ENCODE data around the gene GRIK3.

Gene GRIK3

GRCh38 chr1:36752891-36753361 is 281.4 kb downstream of the GRIK3 start:
- no peak for TF ChIP-seq MAX (IDR thresholded peaks at IDR 0.05)
- TF ChIP-seq TCF12 (IDR thresholded peaks at IDR 0.05; ENCODE audit: low read depth), result no peak
- TF ChIP-seq FOXM1 (IDR thresholded peaks at IDR 0.05; ENCODE audit: borderline replicate concordance, low read depth), result no peak
- no peak for TF ChIP-seq EP300 (IDR thresholded peaks at IDR 0.05; ENCODE audit: borderline replicate concordance)
- TF ChIP-seq CEBPB (IDR thresholded peaks at IDR 0.05), result no peak

GRCh38 chr1:36752431-36752830 is 281.9 kb downstream of the GRIK3 start:
- TF ChIP-seq RAD21 (IDR thresholded peaks at IDR 0.05; ENCODE audit: low read depth), result no peak
- no peak for TF ChIP-seq CEBPB (IDR thresholded peaks at IDR 0.05)
- TF ChIP-seq ZBTB7A (IDR thresholded peaks at IDR 0.05; ENCODE audit: low read depth), result no peak
- TF ChIP-seq NFIC (IDR thresholded peaks at IDR 0.05), result no peak
- TF ChIP-seq TCF12 (IDR thresholded peaks at IDR 0.05; ENCODE audit: low read depth), result no peak
- no peak for TF ChIP-seq MAX (IDR thresholded peaks at IDR 0.05)
- no peak for TF ChIP-seq FOXM1 (IDR thresholded peaks at IDR 0.05; ENCODE audit: borderline replicate concordance, low read depth)
- TF ChIP-seq REST (IDR thresholded peaks at IDR 0.05; ENCODE audit: low read depth), result no peak
- no peak for TF ChIP-seq TAF1 (IDR thresholded peaks at IDR 0.05; ENCODE audit: low read depth)
- TF ChIP-seq YY1 (IDR thresholded peaks at IDR 0.05; ENCODE audit: low read depth), result no peak
- no peak for TF ChIP-seq USF1 (IDR thresholded peaks at IDR 0.05)
- TF ChIP-seq EP300 (IDR thresholded peaks at IDR 0.05; ENCODE audit: borderline replicate concordance), result no peak
- TF ChIP-seq EGR1 (IDR thresholded peaks at IDR 0.05), result no peak
- no peak for TF ChIP-seq TEAD4 (IDR thresholded peaks at IDR 0.05)

- TF ChIP-seq NFIC (IDR thresholded peaks at IDR 0.05), result no peak
- no peak for TF ChIP-seq USF1 (IDR thresholded peaks at IDR 0.05)
- TF ChIP-seq FOXM1 (IDR thresholded peaks at IDR 0.05; ENCODE audit: borderline replicate concordance, low read depth), result no peak
- no peak for TF ChIP-seq EGR1 (IDR thresholded peaks at IDR 0.05)
- TF ChIP-seq EP300 (IDR thresholded peaks at IDR 0.05; ENCODE audit: borderline replicate concordance), result no peak
- no peak for TF ChIP-seq MAX (IDR thresholded peaks at IDR 0.05)
- no peak for TF ChIP-seq CEBPB (IDR thresholded peaks at IDR 0.05)
- no peak for TF ChIP-seq REST (IDR thresholded peaks at IDR 0.05; ENCODE audit: low read depth)
Observed at GRCh38 chr1:36751525-36751924, 282.8 kb downstream of the GRIK3 start.

GRCh38 chr1:36748466-36748865 is 285.8 kb downstream of the GRIK3 start:
- TF ChIP-seq MAX (IDR thresholded peaks at IDR 0.05) (no peak), USF1 (IDR thresholded peaks at IDR 0.05) (no peak), RAD21 (IDR thresholded peaks at IDR 0.05; ENCODE audit: low read depth) (no peak), TEAD4 (IDR thresholded peaks at IDR 0.05) (no peak), TAF1 (IDR thresholded peaks at IDR 0.05; ENCODE audit: low read depth) (no peak), FOXM1 (IDR thresholded peaks at IDR 0.05; ENCODE audit: borderline replicate concordance, low read depth) (no peak), CEBPB (IDR thresholded peaks at IDR 0.05) (no peak), CREB1 (IDR thresholded peaks at IDR 0.05; ENCODE audit: low read depth) (no peak), REST (IDR thresholded peaks at IDR 0.05; ENCODE audit: low read depth) (no peak), TCF12 (IDR thresholded peaks at IDR 0.05; ENCODE audit: low read depth) (no peak), NFIC (IDR thresholded peaks at IDR 0.05) (no peak), EGR1 (IDR thresholded peaks at IDR 0.05) (no peak), YY1 (IDR thresholded peaks at IDR 0.05; ENCODE audit: low read depth) (no peak), EP300 (IDR thresholded peaks at IDR 0.05; ENCODE audit: borderline replicate concordance) (no peak), ZBTB7A (IDR thresholded peaks at IDR 0.05; ENCODE audit: low read depth) (no peak)
